ENCODE measurements around the gene LRRC31.

The LRRC31 gene

GRCh38 chr3:169864270-169864669 is 5.5 kb downstream of the LRRC31 start:
- no peak overlapping the region for H3K27ac ChIP-seq
- TF ChIP-seq, protein P1, sequence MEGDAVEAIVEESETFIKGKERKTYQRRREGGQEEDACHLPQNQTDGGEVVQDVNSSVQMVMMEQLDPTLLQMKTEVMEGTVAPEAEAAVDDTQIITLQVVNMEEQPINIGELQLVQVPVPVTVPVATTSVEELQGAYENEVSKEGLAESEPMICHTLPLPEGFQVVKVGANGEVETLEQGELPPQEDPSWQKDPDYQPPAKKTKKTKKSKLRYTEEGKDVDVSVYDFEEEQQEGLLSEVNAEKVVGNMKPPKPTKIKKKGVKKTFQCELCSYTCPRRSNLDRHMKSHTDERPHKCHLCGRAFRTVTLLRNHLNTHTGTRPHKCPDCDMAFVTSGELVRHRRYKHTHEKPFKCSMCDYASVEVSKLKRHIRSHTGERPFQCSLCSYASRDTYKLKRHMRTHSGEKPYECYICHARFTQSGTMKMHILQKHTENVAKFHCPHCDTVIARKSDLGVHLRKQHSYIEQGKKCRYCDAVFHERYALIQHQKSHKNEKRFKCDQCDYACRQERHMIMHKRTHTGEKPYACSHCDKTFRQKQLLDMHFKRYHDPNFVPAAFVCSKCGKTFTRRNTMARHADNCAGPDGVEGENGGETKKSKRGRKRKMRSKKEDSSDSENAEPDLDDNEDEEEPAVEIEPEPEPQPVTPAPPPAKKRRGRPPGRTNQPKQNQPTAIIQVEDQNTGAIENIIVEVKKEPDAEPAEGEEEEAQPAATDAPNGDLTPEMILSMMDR (conservative IDR thresholded peaks at IDR 0.05): no peak
- TF ChIP-seq ZFX (IDR thresholded peaks at IDR 0.05): no peak

- H3K27ac ChIP-seq: no peak overlapping the region
- TF ChIP-seq, protein P1 (conservative IDR thresholded peaks at IDR 0.05): peak; percentile 99
- TF ChIP-seq ZFX (IDR thresholded peaks at IDR 0.05): no peak
Measured at GRCh38 chr3:169863458-169863899, 6.3 kb downstream of the LRRC31 start.

GRCh38 chr3:169861871-169862270 is 7.9 kb downstream of the LRRC31 start:
- no peak for TF ChIP-seq ZFX (IDR thresholded peaks at IDR 0.05)
- TF ChIP-seq, protein P1 (conservative IDR thresholded peaks at IDR 0.05): no peak

DNA sequence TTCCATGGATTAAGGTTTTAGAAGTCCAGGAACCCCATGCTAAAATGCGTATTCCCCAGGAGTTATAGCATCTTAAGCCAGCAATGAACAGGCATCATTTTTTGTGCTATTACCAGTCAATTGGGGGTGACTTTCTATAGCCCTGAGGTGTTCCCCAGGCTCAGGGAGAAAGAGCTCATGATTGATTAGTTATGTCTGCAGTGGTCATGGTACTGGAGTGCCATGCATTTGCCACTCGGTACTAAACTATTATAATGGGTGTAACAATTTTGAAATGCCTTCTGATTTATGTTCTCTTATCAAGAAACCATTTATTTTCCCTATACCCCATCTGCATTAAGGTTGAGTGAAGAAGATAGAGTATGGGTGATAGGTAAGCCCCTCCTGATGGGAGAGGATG is 11.9 kb downstream of the LRRC31 start:
- no peak overlapping the region for H3K27ac ChIP-seq
- TF ChIP-seq ZFX (IDR thresholded peaks at IDR 0.05): no peak
- TF ChIP-seq, protein P1 (conservative IDR thresholded peaks at IDR 0.05): no peak

More at GRCh38 chr3:169861871-169862270, 7.9 kb downstream of the LRRC31 start:
- H3K27ac ChIP-seq: no peak overlapping the region

DNA sequence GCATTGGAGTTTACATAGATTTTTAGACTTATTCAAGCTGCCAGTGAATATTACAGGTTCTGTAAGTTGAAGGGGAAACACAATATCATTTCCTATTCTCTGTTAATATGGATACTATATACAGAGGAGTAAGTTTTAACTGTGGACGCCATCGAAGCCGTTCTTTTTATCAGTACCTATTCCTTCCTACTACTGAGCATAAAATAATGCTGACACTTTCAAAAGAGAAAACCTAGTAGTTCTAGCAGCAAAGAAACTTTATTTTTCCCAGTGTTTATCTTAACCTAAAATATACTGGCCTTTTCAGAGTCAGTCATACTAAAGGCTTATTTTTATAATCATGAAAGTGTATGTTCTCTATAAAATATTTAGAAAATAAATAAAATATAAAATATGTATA is 14.2 kb downstream of the LRRC31 start:
- TF ChIP-seq, protein P1 (conservative IDR thresholded peaks at IDR 0.05): no peak
- no peak for TF ChIP-seq ZFX (IDR thresholded peaks at IDR 0.05)
- no peak overlapping the region for H3K27ac ChIP-seq

GRCh38 chr3:169850618-169851017 is 19.1 kb downstream of the LRRC31 start:
- H3K27ac ChIP-seq: no peak overlapping the region
- TF ChIP-seq, protein P1 (conservative IDR thresholded peaks at IDR 0.05): no peak
- TF ChIP-seq ZFX (IDR thresholded peaks at IDR 0.05): no peak

DNA sequence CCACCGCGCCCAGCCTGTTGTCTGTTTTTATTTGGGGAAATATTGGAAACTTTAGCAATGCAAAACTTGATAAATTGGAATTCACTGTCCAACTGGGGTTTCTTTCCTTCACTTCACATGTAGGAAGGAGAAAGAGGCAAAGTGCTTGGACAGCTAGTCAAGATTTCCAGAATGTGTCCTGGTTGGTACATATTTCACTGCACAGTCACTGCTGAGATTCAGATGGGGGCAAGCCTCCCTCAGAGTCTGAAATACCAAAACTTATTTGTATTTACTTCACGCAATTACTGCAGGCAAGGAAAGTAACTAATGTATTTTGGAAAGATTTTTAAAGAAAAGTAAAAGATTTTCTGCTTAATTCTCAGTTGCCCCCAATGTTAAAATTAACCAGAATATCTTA is 21.0 kb downstream of the LRRC31 start:
- TF ChIP-seq, protein P1 (conservative IDR thresholded peaks at IDR 0.05): no peak
- no peak for TF ChIP-seq ZFX (IDR thresholded peaks at IDR 0.05)

More for the DNA sequence above, 21.0 kb downstream of the LRRC31 start:
- H3K27ac ChIP-seq: no peak overlapping the region
